ENCODE measurements around the gene PCDHB8. TPM values are rescaled to one million over a fixed set of nuclear protein-coding genes. Genes with fewer than 3 reads are reported as not detected.
"Not testable (repeated sequence)": the region's sequence is repeated elsewhere in the genome, so short reads cannot be mapped to it uniquely, and the experiment has no call there.

PCDHB8 gene
- total RNA-seq (0.53 TPM in 1 of 2 replicates, not detected in the other), polyA plus RNA-seq (0.11 and 0.25 TPM in 2 replicates), polyA minus RNA-seq (0.42 and 0.51 TPM in 2 replicates), Bru-seq, nascent RNA (not detected), BruChase-seq, experiment 1, labeled RNA remaining after a 6-hour chase (percentile 6 among the genes with signal in this experiment), BruChase-seq, experiment 2, labeled RNA remaining after a 2-hour chase (not detected)
- polyA plus RNA-seq (2011; cell fraction: cytosol; rRNA removed), result 0.13 and 0.17 TPM in 2 replicates
- 0.15 and 0.21 TPM in 2 replicates for polyA plus RNA-seq (2011; cell fraction: nucleus; rRNA removed)
- 0.07 and 0.18 TPM in 2 replicates for polyA plus RNA-seq (2012)
- polyA minus RNA-seq (2011; cell fraction: cytosol; rRNA and poly(A)+ RNA removed), result not detected
- polyA minus RNA-seq (2011; cell fraction: nucleus; rRNA and poly(A)+ RNA removed), result 0.24 TPM in 1 of 2 replicates, not detected in the other
- long read RNA-seq, result 0 reads

- H3K36me3 ChIP-seq (ENCODE audit: control insufficient read depth in 2 of 2, extremely low read depth in 1 of 2, insufficient read depth in 2 of 2, low read length in 2 of 2); BruUV-seq (replicated peaks); H3K27me3 ChIP-seq (ENCODE audit: control insufficient read depth in 2 of 2, insufficient read depth in 2 of 2, low read length in 2 of 2); H4K20me1 ChIP-seq (replicated peaks; ENCODE audit: control insufficient read depth, extremely low read depth, insufficient read depth, low read length); H3K79me2 ChIP-seq (ENCODE audit: control insufficient read depth, insufficient read depth, low read length); H3K9me3 ChIP-seq (replicated peaks; ENCODE audit: control insufficient read depth, insufficient read depth, low read length); intact Hi-C loops (cut with micrococcal nuclease); H3K9me1 ChIP-seq (replicated peaks; ENCODE audit: control insufficient read depth, extremely low read depth, insufficient read depth, low read length); H3K9ac ChIP-seq (replicated peaks; ENCODE audit: extremely low read depth, insufficient read depth, low read length); H3K27ac ChIP-seq (ENCODE audit: insufficient read depth, low read depth, low read length); H3K4me3 ChIP-seq (replicated peaks in 1 of 3; ENCODE audit: insufficient read depth in 1 of 3, low read depth in 1 of 3, low read length in 3 of 3); H3K4me2 ChIP-seq (ENCODE audit: insufficient read depth, low read length); dilution Hi-C loops (cut with MboI; ENCODE audit: extremely low pct_ligation_motif_present, low sequenced_read_pairs); H3K4me1 ChIP-seq (ENCODE audit: control insufficient read depth, extremely low read depth, insufficient read depth, low read length); H2AFZ ChIP-seq (ENCODE audit: low read depth, low read length); POLR2A ChIA-PET; DNase-seq (ENCODE audit: low read depth, low spot score): not testable (repeated sequence)
- peak; percentile 43 for FAIRE-seq
- CTCF ChIA-PET, result interaction anchor here (0.8 to 1.4 kb wide), 2 partner anchors 9 to 56 kb away, joined by 3 read pairs; partner anchors contain the start of genes PCDHB4 and PCDHB9
Observed at GRCh38 chr5:141177577-141178191, at the start of gene PCDHB8. Gene PCDHB8 (plus strand): TSS chr5:141177790. CDS start chr5:141178035, 245 bp downstream.

GRCh38 chr5:141135030-141135717 lies 42.4 kb upstream of the PCDHB8 start, which contains the start of gene PCDHB5:
Gene PCDHB5 (plus strand): TSS chr5:141135206. CDS start chr5:141135435, 229 bp downstream.
- POLR2A ChIA-PET, result no interaction called here
- no peaks in the 10 kb centered on the region for H3K4me1 ChIP-seq (ENCODE audit: control insufficient read depth, extremely low read depth, insufficient read depth, low read length)
- H3K79me2 ChIP-seq (ENCODE audit: control insufficient read depth, insufficient read depth, low read length), result no peaks in the 10 kb centered on the region
- DNase-seq (ENCODE audit: low read depth, low spot score) (peak; percentile 38), FAIRE-seq (no peak)
- H3K36me3 ChIP-seq (ENCODE audit: control insufficient read depth in 2 of 2, extremely low read depth in 1 of 2, insufficient read depth in 2 of 2, low read length in 2 of 2), result no peaks in the 10 kb centered on the region
- no peaks in the 10 kb centered on the region for H3K9me1 ChIP-seq (replicated peaks; ENCODE audit: control insufficient read depth, extremely low read depth, insufficient read depth, low read length)
- TF ChIP-seq POLR2AphosphoS5 (IDR thresholded peaks at IDR 0.05; ENCODE audit: insufficient read depth, low read depth, low read length), result no peak
- TF ChIP-seq GATA2 (IDR thresholded peaks at IDR 0.05; ENCODE audit: insufficient read depth, insufficient read length, low read depth, low read length), result no peak
- no peak for TF ChIP-seq POLR2A (IDR thresholded peaks at IDR 0.05; ENCODE audit: low read depth, low read length)
- no peak for TF ChIP-seq JUN (IDR thresholded peaks at IDR 0.05; ENCODE audit: borderline replicate concordance, insufficient read depth, insufficient read length, low read depth)
- no peak for TF ChIP-seq FOS (IDR thresholded peaks at IDR 0.05; ENCODE audit: borderline replicate concordance, insufficient read depth, low read length)
- TF ChIP-seq CTCF (IDR thresholded peaks at IDR 0.05; ENCODE audit: extremely low read depth in 1 of 2, insufficient read depth in 1 of 2, low read depth in 1 of 2, low read length in 2 of 2), result peak in 1 of 2 donors; percentile 14
- H3K9ac ChIP-seq (replicated peaks; ENCODE audit: extremely low read depth, insufficient read depth, low read length), result no peak within 1 kb of the TSS
- no TSS peak for BruUV-seq (replicated peaks)
- no peaks in the 10 kb centered on the region for H4K20me1 ChIP-seq (replicated peaks; ENCODE audit: control insufficient read depth, extremely low read depth, insufficient read depth, low read length)
- no peak within 1 kb of the TSS for H3K27ac ChIP-seq (ENCODE audit: insufficient read depth, low read depth, low read length)
- H3K27me3 ChIP-seq (ENCODE audit: control insufficient read depth in 2 of 2, insufficient read depth in 2 of 2, low read length in 2 of 2), result no peaks in the 10 kb centered on the region
- CTCF ChIA-PET, result interaction anchor here (1.0 kb wide), 1 partner anchor 9 kb away, joined by 3 read pairs; no protein-coding TSS in a partner anchor
- intact Hi-C loops (cut with micrococcal nuclease) (no loop called here), dilution Hi-C loops (cut with MboI; ENCODE audit: extremely low pct_ligation_motif_present, low sequenced_read_pairs) (no loop called here)
- H3K9me3 ChIP-seq (replicated peaks; ENCODE audit: control insufficient read depth, insufficient read depth, low read length), result no peaks in the 10 kb centered on the region
- no peak within 1 kb of the TSS for H3K4me2 ChIP-seq (ENCODE audit: insufficient read depth, low read length)
- peak within 1 kb of the TSS in 1 of 3 experiments; percentile 17 for H3K4me3 ChIP-seq (replicated peaks in 1 of 3; ENCODE audit: insufficient read depth in 1 of 3, low read depth in 1 of 3, low read length in 3 of 3)
- no peak within 1 kb of the TSS for H2AFZ ChIP-seq (ENCODE audit: low read depth, low read length)
